Inferior parietal cortex (tissue), 1 donor: ENCODE measurements around the gene DRP2.
"Not testable (repeated sequence)": the region's sequence is repeated elsewhere in the genome, so short reads cannot be mapped to it uniquely, and the experiment has no call there.

Experiments
- DNase-seq: peaks from one replicate; pipeline ENCODE4 v3.0.0-alpha.2; 2016; ENCODE audit errors: extremely low spot score

The DRP2 gene

GRCh38 chrX:101219116-101219863 is at the start of gene DRP2:
DRP2 (plus strand) TSS chrX:101219786; CDS start chrX:101231648, 11,862 bp downstream.
- DNase-seq: no peak

- DNase-seq: no peak
These were observed 47.6 kb upstream of the DRP2 start for GRCh38 chrX:101171883-101172400.

GRCh38 chrX:101176439-101176838 is 43.1 kb upstream of the DRP2 start:
- DNase-seq: no peak

DNA sequence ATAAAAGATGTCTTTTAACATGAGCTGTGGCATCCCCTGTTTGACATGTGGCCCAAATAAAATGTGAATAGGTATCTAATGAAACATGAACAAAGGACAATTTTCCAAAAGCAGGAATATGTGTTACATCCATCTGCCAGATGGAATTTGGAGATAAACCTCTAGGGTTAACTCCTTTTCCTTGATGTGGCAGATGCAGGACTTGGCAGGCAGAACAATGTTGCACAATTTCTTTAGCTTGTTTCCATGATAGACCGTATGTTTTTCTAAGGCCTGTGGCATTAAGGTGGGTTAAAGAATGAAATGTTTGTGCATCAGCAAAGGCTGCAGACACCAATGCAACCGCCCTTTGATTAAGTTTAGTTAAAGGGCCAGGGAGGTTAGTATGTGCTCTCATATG is 34.7 kb upstream of the DRP2 start:
- DNase-seq: not testable (repeated sequence)

GRCh38 chrX:101187961-101188360 is 31.6 kb upstream of the DRP2 start:
- not testable (repeated sequence) for DNase-seq

GRCh38 chrX:101190736-101191135 is 28.9 kb upstream of the DRP2 start:
- DNase-seq: no peak

- DNase-seq: no peak
These were observed 28.3 kb upstream of the DRP2 start for GRCh38 chrX:101191217-101191750.

DNA sequence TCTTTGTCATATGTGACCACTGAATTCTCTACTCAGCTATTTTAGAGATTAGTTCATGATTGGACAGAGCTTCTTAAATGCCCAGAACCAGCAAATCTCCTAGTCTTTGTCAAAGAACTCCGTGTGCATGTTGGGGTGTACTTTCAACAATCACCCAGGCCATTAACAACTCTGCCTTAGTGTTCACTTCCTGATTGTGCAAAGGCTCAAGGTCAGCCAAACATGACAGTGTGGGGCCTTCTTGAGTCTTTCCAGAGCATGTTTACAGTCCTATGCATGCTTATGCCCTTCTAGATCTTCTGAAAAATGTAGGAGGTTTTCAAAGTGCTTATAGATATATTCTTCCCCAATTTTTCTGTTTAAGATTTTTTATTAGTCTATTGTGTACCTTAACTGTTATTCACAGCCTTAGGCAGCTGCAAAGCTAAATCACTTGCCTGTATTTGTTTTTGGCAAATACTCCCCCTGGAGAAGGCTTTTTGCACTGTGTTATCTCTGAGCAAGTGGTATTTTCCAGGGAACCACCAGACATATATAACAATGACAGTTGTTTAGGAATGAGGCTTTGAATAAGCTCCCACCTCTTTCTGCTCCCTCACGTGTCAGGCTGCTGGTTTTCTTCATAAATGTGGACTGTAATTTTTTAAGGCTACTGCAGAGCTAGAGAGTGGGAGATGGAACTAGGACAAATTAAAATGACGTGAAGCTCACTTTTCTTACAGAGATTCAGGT is 24.0 kb upstream of the DRP2 start:
- no peak for DNase-seq

DNA sequence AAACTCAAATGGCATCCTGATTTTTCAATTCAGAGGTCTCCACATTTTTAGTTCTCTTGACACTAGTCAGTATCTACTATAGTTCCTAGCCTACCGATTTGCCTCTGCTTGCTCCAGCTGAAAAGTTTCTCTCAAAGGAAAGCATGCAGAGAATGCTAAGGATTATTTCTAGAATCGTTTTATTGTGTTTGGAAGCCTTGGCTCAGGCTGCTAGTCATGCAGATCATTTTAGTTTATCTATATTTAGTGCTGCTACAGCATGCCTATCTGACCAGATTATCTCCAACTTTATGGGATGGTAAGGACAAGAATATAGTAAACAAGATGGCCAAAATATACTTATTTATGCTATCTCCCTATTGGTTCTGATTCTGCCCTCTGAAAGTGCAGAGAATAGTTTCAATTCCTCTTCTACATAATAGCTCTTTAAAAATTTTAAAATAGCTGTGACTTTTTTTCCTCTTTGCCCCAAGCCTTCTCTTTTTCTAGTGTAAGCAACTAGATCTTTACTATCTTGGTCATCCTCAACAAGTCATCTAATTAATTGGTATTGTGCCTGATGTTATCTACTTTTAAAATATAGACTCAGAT is 15.7 kb upstream of the DRP2 start:
- DNase-seq: no peak

GRCh38 chrX:101206471-101206870 is 13.1 kb upstream of the DRP2 start:
- DNase-seq: no peak

DNA sequence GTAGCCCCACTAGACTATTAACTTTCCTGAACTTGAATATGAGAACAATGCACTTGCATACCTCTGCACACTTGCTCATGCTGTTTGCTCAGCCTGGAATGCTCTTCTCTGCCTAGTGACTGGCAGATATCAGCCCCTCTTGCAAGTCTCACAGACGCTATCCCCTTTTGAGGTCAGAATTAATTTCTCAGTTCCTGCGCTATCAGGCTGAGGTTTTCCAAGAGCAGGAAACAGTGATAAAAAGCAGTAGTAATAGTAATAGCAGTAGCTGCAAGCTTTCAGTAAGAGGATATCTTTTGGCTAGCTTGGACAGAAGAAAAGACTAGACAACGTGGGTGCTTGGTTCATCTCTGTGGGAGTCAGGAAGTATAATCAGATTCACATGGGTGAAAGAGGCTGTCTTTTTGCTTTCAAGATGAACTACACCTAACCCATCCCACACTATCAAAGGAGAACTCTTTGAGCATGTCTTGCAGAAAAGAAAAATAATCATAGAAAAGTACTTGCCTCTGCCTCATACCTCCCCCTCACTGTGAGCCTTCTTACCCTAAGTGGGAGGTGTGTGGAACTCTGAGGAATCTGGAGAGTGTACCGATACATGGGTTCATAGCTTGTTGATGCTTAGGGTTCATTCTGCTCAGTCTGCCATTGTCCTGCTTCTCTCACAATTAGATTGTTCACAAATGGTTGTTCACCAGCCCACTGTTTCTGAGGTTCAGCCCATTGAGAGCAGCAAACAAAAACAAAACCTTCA is 11.3 kb upstream of the DRP2 start:
- no peak for DNase-seq

DNA sequence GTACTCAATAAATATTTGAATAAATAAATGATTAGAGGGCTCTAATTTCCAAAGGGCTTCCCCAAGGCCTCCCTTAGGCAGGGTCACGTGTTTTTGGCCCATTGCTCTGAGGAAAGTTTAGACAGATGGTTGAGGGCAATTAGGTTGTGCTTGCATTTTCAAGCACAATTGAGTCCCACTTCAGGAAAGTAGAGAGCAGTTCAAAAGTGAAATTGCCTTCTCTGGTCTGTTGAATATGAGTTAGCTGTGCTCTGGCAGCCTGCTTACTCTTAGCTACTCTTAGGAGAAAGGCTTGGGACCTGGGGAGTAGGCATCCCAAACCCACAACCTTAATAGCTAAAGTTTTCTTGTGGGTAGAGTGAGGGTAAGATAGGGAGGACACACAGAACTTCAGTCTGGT is 9.0 kb upstream of the DRP2 start:
- DNase-seq: no peak

DNA sequence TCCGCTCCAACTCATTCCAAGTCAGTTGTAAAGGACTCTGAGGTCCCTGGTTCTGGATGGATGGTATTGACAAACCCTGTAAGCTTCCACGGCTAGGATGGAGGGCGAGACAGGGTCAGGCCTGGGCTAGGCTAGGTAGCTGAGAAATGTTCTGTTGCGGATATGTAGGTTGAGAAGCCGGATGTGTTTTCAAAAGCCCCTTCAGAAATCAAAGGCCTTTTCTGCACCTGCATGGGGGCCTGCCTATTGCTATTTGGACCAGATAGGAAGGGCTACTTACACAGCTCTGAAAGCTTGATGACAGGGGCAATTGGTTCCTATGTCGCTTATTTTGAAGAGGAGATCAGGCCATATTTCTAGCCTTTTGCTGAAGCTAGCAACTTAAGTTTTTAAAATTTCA is 1.9 kb upstream of the DRP2 start:
- no peak for DNase-seq

DNA sequence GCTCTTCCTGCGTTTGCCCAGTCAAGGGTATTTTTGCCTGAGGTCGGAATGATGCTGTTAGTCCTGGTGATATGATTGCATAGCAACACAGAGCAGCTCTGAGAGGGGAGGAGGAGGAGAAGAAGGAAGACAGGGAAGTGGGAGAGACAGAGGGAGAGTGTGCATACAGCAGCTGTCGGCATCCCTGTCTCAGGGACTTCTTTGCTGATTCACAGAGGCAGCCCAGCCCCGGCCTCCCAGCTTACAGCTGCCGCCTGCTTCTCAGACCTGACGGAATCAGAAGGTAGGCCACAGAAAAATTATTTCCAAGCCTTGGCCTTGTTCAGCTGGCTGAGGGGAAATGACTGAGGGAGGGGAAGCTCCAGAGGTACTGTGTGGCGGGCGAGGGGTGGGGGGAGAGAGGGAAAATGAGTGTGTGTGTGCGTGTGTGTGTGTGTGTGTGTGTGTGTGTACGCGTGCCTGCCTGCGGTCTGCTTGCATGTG is 319 bp downstream of the DRP2 start:
- no peak for DNase-seq

- DNase-seq: no peak
These were observed 1.2 kb downstream of the DRP2 start for GRCh38 chrX:101220662-101221260.

GRCh38 chrX:101223226-101223625 is 3.6 kb downstream of the DRP2 start:
- DNase-seq: no peak

DNA sequence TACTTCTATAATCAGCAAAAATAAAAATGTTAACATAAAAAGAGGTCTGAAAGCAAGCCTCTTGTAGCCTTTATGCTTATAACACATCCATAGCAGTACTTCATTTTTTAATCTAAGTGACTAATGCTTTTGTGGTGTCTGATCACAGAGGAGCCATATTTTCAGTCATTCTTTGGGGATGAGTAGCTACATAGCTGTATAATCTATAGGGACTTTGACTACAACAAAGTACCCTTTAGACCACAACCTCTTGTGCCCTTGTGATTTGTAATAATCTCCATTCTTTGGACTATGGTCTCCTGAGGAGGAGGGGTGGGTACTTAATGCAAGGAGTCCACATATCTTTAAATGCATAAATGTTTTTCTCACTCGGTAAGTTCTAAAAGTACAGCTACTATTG is 9.6 kb downstream of the DRP2 start:
- DNase-seq: no peak

DNA sequence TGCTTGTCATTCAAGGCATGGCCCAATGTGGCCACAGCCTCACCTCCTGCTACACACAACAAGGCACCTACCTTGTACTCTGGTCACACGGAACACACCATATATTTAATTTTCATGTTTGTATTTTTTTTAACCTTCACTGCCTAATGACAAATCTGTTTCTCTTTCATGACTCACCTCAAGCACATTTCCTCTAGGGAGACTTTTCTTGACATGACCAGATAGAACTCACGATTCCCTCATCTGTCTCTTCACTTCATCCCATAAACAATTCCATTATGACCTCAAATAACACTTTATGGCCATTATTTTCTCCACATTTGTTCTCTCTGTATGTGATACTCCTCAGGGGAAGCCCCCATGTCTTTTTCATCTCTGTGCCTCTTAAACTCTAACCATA is 11.1 kb downstream of the DRP2 start:
- DNase-seq: no peak

DNA sequence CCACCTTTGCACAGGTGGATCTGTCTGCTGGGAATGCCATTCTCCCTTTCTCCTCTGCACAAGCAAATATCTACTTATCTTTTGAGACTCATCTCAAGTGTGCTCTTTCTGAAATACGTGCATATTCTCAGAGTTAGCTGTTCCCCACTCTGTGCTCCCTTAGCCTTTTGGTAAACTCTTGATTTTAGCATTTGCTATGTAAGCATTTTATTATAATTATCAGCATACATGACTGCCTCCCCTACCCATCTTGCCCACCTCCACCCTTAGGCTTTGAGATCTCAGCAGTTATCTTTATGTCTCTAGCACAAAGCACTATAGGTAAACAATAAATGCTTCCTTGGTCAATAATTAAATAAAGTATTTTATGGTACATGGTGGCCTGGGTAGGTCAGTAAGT is 11.5 kb downstream of the DRP2 start:
- no peak for DNase-seq

DNA sequence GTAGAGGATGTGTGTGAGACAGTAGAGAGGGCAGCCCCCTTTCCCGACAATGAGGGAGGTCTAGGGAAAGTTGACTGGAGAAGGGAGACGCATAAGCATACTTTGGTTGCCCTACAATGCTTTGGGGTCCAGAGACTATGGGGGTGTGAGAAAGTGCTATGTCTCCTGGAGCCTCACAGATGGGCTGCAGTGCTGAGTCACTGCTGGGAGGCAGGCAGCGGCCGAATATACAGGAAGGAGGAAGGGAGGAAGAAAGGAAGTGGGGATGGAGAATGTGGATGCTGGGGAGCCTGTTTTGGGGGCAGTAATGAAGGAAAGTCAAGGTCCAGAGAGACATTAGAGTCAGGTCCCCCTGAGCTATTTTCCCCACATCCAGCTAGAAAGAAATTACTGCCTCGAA is 12.7 kb downstream of the DRP2 start:
- DNase-seq: no peak

DNA sequence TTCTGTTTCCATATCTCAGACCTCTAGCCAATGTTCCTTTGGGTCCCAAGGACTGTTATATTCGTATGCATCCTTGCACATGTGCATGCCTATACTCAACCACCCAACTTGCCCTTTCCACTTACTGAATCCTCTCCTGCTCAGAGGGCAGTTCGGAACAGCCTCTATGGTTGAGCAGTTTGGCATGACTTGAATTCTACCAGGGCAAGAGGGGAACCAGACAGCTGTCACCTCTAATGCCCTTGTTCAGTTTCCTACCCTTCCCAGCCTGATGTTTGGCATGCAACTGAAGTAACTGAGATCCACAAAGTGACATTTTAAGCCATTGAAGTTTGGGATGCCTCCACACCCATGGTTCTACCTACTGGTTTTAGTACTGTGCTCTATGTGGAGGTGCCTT is 17.5 kb downstream of the DRP2 start:
- DNase-seq: no peak
